Measurements from ENCODE around the gene PPP4R3C.
"Not testable (repeated sequence)": the region's sequence is repeated elsewhere in the genome, so short reads cannot be mapped to it uniquely, and the experiment has no call there.

Gene PPP4R3C

GRCh38 chrX:27463187-27463586, at the start of gene PPP4R3C:
PPP4R3C (minus strand) TSS chrX:27463341; CDS start chrX:27463296, 45 bp downstream.
- no peak for DNase-seq

GRCh38 chrX:27491397-27491796, 28.3 kb upstream of the PPP4R3C start:
- no peak for DNase-seq

GRCh38 chrX:27466051-27466450, 2.9 kb upstream of the PPP4R3C start:
- DNase-seq: no peak

GRCh38 chrX:27465036-27465435, 1.9 kb upstream of the PPP4R3C start:
- DNase-seq: no peak

GRCh38 chrX:27459129-27459528, 4.0 kb downstream of the PPP4R3C start:
- DNase-seq: not testable (repeated sequence)

- not testable (repeated sequence) for DNase-seq
These were observed 4.6 kb downstream of the PPP4R3C start for GRCh38 chrX:27458544-27458943.

- DNase-seq: no peak
These were observed 11.8 kb downstream of the PPP4R3C start for GRCh38 chrX:27451324-27451723.

DNA sequence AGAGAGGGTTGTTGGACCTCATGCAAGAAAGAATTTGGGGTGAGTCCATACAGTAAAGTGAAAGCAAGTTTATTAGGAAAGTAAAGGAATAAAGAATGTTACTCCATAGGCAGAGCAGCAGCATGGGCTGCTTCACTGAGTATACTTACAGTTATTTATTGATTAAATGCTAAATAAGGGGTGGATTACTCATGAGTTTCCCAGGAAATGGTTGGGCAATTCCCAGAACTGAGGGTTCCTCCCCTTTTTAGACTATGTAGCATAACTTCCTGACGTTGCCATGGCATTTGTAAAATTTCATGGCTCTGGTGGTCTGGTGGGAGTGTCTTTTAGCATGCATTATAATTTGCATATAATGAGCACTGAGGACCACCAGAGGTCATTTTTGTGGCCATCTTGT, 16.7 kb downstream of the PPP4R3C start:
- DNase-seq: no peak

GRCh38 chrX:27445438-27445837, 17.7 kb downstream of the PPP4R3C start:
- no peak for DNase-seq

GRCh38 chrX:27444093-27444908, 18.8 kb downstream of the PPP4R3C start:
- no peak for DNase-seq

DNA sequence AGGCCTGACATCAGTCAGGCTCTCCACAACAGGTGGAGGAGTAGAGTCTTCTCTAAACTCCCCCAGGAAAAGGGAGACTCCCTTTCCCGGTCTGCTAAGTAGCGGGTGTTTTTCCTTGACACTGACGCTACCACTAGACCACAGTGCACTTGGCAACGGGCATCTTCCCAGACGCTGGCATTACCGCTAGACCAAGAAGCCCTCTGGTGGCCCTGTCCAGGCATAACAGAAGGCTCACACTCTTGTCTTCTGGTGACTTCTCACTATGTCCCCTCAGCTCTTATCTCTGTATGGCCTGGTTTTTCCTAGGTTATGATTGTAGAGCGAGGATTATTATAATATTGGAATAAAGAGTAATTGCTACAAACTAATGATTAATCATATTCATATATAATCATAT, 20.7 kb downstream of the PPP4R3C start:
- DNase-seq: not testable (repeated sequence)

DNA sequence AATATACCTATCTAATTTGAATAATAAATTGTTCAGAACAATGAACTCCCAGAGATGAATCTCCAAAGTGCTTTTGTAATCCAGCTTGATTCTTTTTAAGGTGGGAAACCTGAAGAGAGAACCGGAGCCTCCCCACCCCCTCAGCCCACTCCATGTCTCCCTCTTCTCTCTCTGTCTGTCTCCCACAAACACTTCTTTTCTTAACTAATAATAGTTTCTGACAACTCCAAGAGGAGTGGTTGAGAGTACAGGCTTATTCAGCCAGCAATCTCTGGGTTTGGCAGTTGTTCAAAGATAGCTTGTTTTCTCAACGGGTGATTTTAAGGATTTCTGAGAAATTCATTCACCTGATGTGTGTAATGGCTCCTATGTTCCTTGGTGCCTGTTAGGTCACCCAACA, 23.4 kb downstream of the PPP4R3C start:
- DNase-seq: no peak

- DNase-seq: no peak
These were observed 24.2 kb downstream of the PPP4R3C start for GRCh38 chrX:27438937-27439336.

DNA sequence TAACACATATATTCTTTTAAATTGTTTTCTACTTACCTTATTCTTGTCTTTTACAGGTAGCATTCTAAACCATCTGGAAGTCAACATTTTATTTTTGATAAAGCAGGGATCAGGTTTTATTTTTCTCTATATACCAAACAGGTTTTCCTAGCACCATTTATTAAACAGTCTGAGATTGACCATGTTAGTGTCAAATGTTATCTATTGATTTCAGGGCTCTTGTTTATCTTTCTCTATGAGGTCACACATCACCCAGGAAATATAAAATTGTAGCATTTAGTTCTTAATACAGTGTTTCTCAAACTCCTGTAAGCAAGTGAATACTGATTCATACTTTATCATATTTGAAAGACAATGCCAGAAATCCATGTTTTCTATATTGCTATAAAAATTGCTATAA, 28.1 kb downstream of the PPP4R3C start:
- no peak for DNase-seq

Data from NCI-H1436 treated with DMSO at 0.1 percent for 48 hours (cell line).